Endodermal cell (in vitro differentiated cells): ENCODE results near the gene ERC1. TPM values are rescaled to one million over a fixed set of nuclear protein-coding genes. Genes with fewer than 3 reads are reported as not detected.

Experiments
- DNase-seq: peaks from one replicate; pipeline ENCODE4 v3.0.0-alpha.2; 2017
- H3K27ac ChIP-seq: 2 replicates; pipeline ENCODE4 v1.5.1; 2013; ENCODE audit warnings: mild to moderate bottlenecking, low read depth, low read length, moderate library complexity
- H3K27me3 ChIP-seq: 2 replicates; pipeline ENCODE4 v1.6.1; 2013; ENCODE audit warnings: mild to moderate bottlenecking, low read length, moderate library complexity; ENCODE audit not compliant: insufficient read depth, control insufficient read depth, poor library complexity, severe bottlenecking
- H3K36me3 ChIP-seq: 2 replicates; pipeline ENCODE4 v1.7.0; 2013; ENCODE audit warnings: mild to moderate bottlenecking, low read length, moderate library complexity; ENCODE audit not compliant: control insufficient read depth, insufficient read depth
- H3K4me1 ChIP-seq: one replicate; pipeline ENCODE4 v1.7.0; 2013; ENCODE audit warnings: low read length; ENCODE audit not compliant: control insufficient read depth, insufficient read depth
- H3K4me3 ChIP-seq: 2 replicates; pipeline ENCODE4 v1.5.1; 2013; ENCODE audit warnings: mild to moderate bottlenecking, low read length, moderate library complexity
- H3K9ac ChIP-seq: 2 replicates; pipeline ENCODE4 v1.6.1; 2013; ENCODE audit warnings: mild to moderate bottlenecking, low read length, moderate library complexity; ENCODE audit not compliant: poor library complexity, severe bottlenecking; ENCODE audit errors: extremely low read depth
- H3K9me3 ChIP-seq: 2 replicates; pipeline ENCODE4 v1.6.1; 2013; ENCODE audit warnings: mild to moderate bottlenecking, low read length, moderate library complexity; ENCODE audit not compliant: control insufficient read depth
- H3K27ac Mint-ChIP-seq: 2 replicates; pipeline ENCODE4 v1.8.0; 2020; ENCODE audit warnings: mixed read lengths
- H3K27me3 Mint-ChIP-seq: 2 replicates; pipeline ENCODE4 v1.8.0; 2021; ENCODE audit warnings: mild to moderate bottlenecking, mixed read lengths; ENCODE audit not compliant: insufficient read depth
- H3K36me3 Mint-ChIP-seq: 2 replicates; pipeline ENCODE4 v1.8.0; 2020; ENCODE audit warnings: low read depth, mixed read lengths
- H3K4me1 Mint-ChIP-seq: 2 replicates; pipeline ENCODE4 v1.8.0; 2020; ENCODE audit warnings: mixed read lengths
- H3K4me3 Mint-ChIP-seq: 2 replicates; pipeline ENCODE4 v1.8.0; 2020; ENCODE audit warnings: mild to moderate bottlenecking, moderate library complexity, mixed read lengths
- H3K9me3 Mint-ChIP-seq: 2 replicates; pipeline ENCODE4 v1.8.0; 2020; ENCODE audit warnings: mild to moderate bottlenecking, mixed read lengths
- WGBS, 2 experiments: methylation state at CpG; one replicate each; pipeline versions ENCODE4 v1.1.5 to v1.1.7; 2013; ENCODE audit warnings: missing lambda C conversion rate in 2 of 2, mixed read lengths in 1 of 2; ENCODE audit not compliant: insufficient coverage in 1 of 2, insufficient read length in 1 of 2; 5-methylcytosine and 5-hydroxymethylcytosine counted together
- total RNA-seq, 2 donors: library from RNA; stranded (reverse); fragmentation: NEBNext Ultra II Directional in 1 of 2; extraction: Animal tissue kit (Norgen Biotek cat#: 25700) in 1 of 2; gene quantifications; 2 replicates in 1 of 2; 3 replicates in 1 of 2; pipeline ENCODE4 v1.2.1, GENCODE V29; 2021
- TF ChIP-seq, protein P1 (sequence below): fragments of 200-600 bp; sonication (generic); conservative IDR thresholded peaks from 2 replicates; pipeline ENCODE4 v1.5.0; 2021; ENCODE audit warnings: antibody characterized with exemption, mild to moderate bottlenecking

Gene ERC1
- total RNA-seq, 2 donors from 2014 or later, result 60.6 to 159 TPM

DNA sequence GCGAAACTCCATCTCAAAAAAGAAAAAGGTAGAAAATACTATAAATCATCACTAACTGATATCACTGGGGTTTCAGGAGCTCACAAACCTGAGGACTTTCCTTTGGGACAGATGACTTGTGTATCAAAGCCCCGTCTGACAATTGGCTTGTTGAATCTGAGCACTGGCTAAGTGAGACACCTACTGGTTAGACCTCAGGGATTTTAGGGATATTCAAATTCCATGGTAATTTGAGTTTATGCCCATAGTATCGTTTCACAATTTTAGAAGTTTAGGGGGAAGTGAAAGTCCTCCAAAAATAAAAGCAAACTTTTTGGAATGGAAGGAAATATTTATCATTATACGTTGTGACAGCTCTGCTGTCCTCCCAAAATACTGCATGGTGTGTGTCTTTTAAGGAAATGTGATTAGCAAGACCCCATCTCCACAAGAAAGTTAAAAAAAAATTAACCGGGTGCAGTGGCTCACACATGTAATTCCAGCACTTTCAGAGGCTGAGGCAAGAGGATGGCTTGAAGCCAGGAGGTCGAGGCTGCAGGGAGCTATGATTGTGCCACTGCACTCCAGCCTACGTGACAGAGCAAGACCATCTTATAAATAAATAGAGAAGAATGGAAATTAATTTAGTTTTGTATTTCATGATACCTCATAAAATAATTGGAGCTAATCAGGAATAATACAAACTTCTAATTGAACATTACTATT lies 554.1 kb downstream of the ERC1 start:
- H3K27me3 ChIP-seq, result no peaks in the 10 kb centered on the region
- Mint-ChIP-seq H3K4me3 (no peak overlapping the region), H3K9me3 (peaks cover 23% of the 10 kb centered on the region), H3K36me3 (peaks cover 9% of the 10 kb centered on the region), H3K27ac (no peak overlapping the region), H3K27me3 (peaks cover 29% of the 10 kb centered on the region), H3K4me1 (peaks cover 9% of the 10 kb centered on the region)
- H3K27ac ChIP-seq, result no peak overlapping the region
- no peak overlapping the region for H3K9ac ChIP-seq
- WGBS, 2 experiments, result 59 to 79% methylated on average over 3 to 7 of the region's 7 CpGs
- no peaks in the 10 kb centered on the region for H3K36me3 ChIP-seq
- peak; percentile 24 for DNase-seq
- TF ChIP-seq, protein P1, sequence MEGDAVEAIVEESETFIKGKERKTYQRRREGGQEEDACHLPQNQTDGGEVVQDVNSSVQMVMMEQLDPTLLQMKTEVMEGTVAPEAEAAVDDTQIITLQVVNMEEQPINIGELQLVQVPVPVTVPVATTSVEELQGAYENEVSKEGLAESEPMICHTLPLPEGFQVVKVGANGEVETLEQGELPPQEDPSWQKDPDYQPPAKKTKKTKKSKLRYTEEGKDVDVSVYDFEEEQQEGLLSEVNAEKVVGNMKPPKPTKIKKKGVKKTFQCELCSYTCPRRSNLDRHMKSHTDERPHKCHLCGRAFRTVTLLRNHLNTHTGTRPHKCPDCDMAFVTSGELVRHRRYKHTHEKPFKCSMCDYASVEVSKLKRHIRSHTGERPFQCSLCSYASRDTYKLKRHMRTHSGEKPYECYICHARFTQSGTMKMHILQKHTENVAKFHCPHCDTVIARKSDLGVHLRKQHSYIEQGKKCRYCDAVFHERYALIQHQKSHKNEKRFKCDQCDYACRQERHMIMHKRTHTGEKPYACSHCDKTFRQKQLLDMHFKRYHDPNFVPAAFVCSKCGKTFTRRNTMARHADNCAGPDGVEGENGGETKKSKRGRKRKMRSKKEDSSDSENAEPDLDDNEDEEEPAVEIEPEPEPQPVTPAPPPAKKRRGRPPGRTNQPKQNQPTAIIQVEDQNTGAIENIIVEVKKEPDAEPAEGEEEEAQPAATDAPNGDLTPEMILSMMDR, result peak; percentile 68
- no peak overlapping the region for H3K4me3 ChIP-seq
- H3K9me3 ChIP-seq, result peaks cover 6% of the 10 kb centered on the region
- no peaks in the 10 kb centered on the region for H3K4me1 ChIP-seq

Other genes starting within 250 kb of the ERC1 start
- gene WNK1, start 238.6 kb upstream of the ERC1 start, total RNA-seq, result 100 to 1,000 TPM; 199 to 412 TPM
- gene RAD52, start 41.5 kb upstream of the ERC1 start, total RNA-seq, result 10 to 100 TPM; 24.3 to 35.1 TPM